ENCODE results near the gene MRPS2.

GRCh38 chr9:135491764-135492163, 8.7 kb upstream of the MRPS2 start:
- TF ChIP-seq RAD21 (conservative IDR thresholded peaks at IDR 0.05): no peak
- no peak for TF ChIP-seq CTCF (IDR thresholded peaks at IDR 0.05; ENCODE audit: poor library complexity, severe bottlenecking)
- no peak for TF ChIP-seq REST (IDR thresholded peaks at IDR 0.05; ENCODE audit: borderline replicate concordance)
- TF ChIP-seq EZH2 (IDR thresholded peaks at IDR 0.05; ENCODE audit: borderline replicate concordance, insufficient read depth, low read length, poor library complexity, severe bottlenecking): no peak
- TF ChIP-seq TAF1 (IDR thresholded peaks at IDR 0.05; ENCODE audit: low read depth): no peak
- no peak for TF ChIP-seq SMC3 (conservative IDR thresholded peaks at IDR 0.05; ENCODE audit: poor library complexity)
- TF ChIP-seq POLR2AphosphoS5 (IDR thresholded peaks at IDR 0.05): no peak
- TF ChIP-seq MXI1 (conservative IDR thresholded peaks at IDR 0.05; ENCODE audit: poor library complexity, severe bottlenecking): no peak

Data from neural cell (in vitro differentiated cells).